ENCODE data around the gene FAM120B. TPM values are rescaled to one million over a fixed set of nuclear protein-coding genes. Genes with fewer than 3 reads are reported as not detected.
A peak's percentile ranks its signal among the peaks of the same experiment; 100 is the strongest.

The FAM120B gene
- total and polyA plus RNA-seq, 2 donors (not counting 1 experiment from before 2014, with no cell fraction given) = 14.4 to 19.3 TPM

- Histone ChIP-seq H3K4me3 (replicated peaks in 1 of 4; ENCODE audit: control extremely low read depth in 1 of 4, insufficient read depth in 1 of 4, low read depth in 3 of 4, low read length in 4 of 4) (no peak overlapping the region), H3K4me1 (ENCODE audit: control insufficient read depth, extremely low read depth, insufficient read depth, low read length) (peaks cover 2% of the 10 kb centered on the region), H3K27me3 (ENCODE audit: control insufficient read depth, insufficient read depth, low read length) (no peaks in the 10 kb centered on the region), H4K20me1 (ENCODE audit: control insufficient read depth, extremely low read depth, insufficient read depth, low read length) (no peaks in the 10 kb centered on the region), H3K79me2 (ENCODE audit: control insufficient read depth, insufficient read depth, low read length) (no peaks in the 10 kb centered on the region), H3K36me3 (ENCODE audit: control insufficient read depth, insufficient read depth, low read length) (peaks cover 3% of the 10 kb centered on the region), H2AFZ (ENCODE audit: low read length) (no peak overlapping the region), H3K4me2 (ENCODE audit: extremely low read depth, insufficient read depth, low read length) (no peak overlapping the region), H3K9me3 (ENCODE audit: control insufficient read depth, insufficient read depth, low read depth, low read length) (no peaks in the 10 kb centered on the region), H3K9ac (ENCODE audit: insufficient read depth, low read length) (no peak overlapping the region), H3K27ac (ENCODE audit: insufficient read depth, low read length) (no peak overlapping the region)
- TF ChIP-seq EZH2 (IDR thresholded peaks at IDR 0.05; ENCODE audit: low read length, missing control alignments) = no peak
- no peak for TF ChIP-seq CTCF (conservative IDR thresholded peaks at IDR 0.05 in 1 of 2, IDR thresholded peaks at IDR 0.05 in 1 of 2; ENCODE audit: low read depth in 1 of 2, low read length in 2 of 2)
- peak; percentile 24 to 25 for DNase-seq (ENCODE audit: low read depth in 2 of 2)
Measured at GRCh38 chr6:170360476-170360875, 53.9 kb downstream of the FAM120B start.

GRCh38 chr6:170361335-170361734 is 54.8 kb downstream of the FAM120B start:
- H3K36me3 ChIP-seq (ENCODE audit: control insufficient read depth, insufficient read depth, low read length) = peaks cover 3% of the 10 kb centered on the region
- TF ChIP-seq CTCF (conservative IDR thresholded peaks at IDR 0.05 in 1 of 2, IDR thresholded peaks at IDR 0.05 in 1 of 2; ENCODE audit: low read depth in 1 of 2, low read length in 2 of 2) (no peak), EZH2 (IDR thresholded peaks at IDR 0.05; ENCODE audit: low read length, missing control alignments) (no peak)
- no peak overlapping the region for H3K4me2 ChIP-seq (ENCODE audit: extremely low read depth, insufficient read depth, low read length)
- peaks cover 2% of the 10 kb centered on the region for H3K4me1 ChIP-seq (ENCODE audit: control insufficient read depth, extremely low read depth, insufficient read depth, low read length)
- no peak overlapping the region for H3K27ac ChIP-seq (ENCODE audit: insufficient read depth, low read length)
- DNase-seq (ENCODE audit: low read depth in 2 of 2) = no peak
- no peaks in the 10 kb centered on the region for H3K9me3 ChIP-seq (ENCODE audit: control insufficient read depth, insufficient read depth, low read depth, low read length)
- H4K20me1 ChIP-seq (ENCODE audit: control insufficient read depth, extremely low read depth, insufficient read depth, low read length) = no peaks in the 10 kb centered on the region
- H3K9ac ChIP-seq (ENCODE audit: insufficient read depth, low read length) = no peak overlapping the region
- H3K4me3 ChIP-seq (replicated peaks in 1 of 4; ENCODE audit: control extremely low read depth in 1 of 4, insufficient read depth in 1 of 4, low read depth in 3 of 4, low read length in 4 of 4) = no peak overlapping the region
- no peaks in the 10 kb centered on the region for H3K27me3 ChIP-seq (ENCODE audit: control insufficient read depth, insufficient read depth, low read length)
- no peak overlapping the region for H2AFZ ChIP-seq (ENCODE audit: low read length)
- H3K79me2 ChIP-seq (ENCODE audit: control insufficient read depth, insufficient read depth, low read length) = no peaks in the 10 kb centered on the region

GRCh38 chr6:170362121-170362520 is 55.6 kb downstream of the FAM120B start:
- Histone ChIP-seq H3K4me2 (ENCODE audit: extremely low read depth, insufficient read depth, low read length) (no peak overlapping the region), H3K9ac (ENCODE audit: insufficient read depth, low read length) (no peak overlapping the region), H3K9me3 (ENCODE audit: control insufficient read depth, insufficient read depth, low read depth, low read length) (no peaks in the 10 kb centered on the region), H2AFZ (ENCODE audit: low read length) (no peak overlapping the region), H3K4me1 (ENCODE audit: control insufficient read depth, extremely low read depth, insufficient read depth, low read length) (peaks cover 2% of the 10 kb centered on the region), H3K36me3 (ENCODE audit: control insufficient read depth, insufficient read depth, low read length) (peaks cover 3% of the 10 kb centered on the region), H3K27ac (ENCODE audit: insufficient read depth, low read length) (no peak overlapping the region), H3K4me3 (replicated peaks in 1 of 4; ENCODE audit: control extremely low read depth in 1 of 4, insufficient read depth in 1 of 4, low read depth in 3 of 4, low read length in 4 of 4) (no peak overlapping the region), H4K20me1 (ENCODE audit: control insufficient read depth, extremely low read depth, insufficient read depth, low read length) (no peaks in the 10 kb centered on the region), H3K27me3 (ENCODE audit: control insufficient read depth, insufficient read depth, low read length) (no peaks in the 10 kb centered on the region), H3K79me2 (ENCODE audit: control insufficient read depth, insufficient read depth, low read length) (no peaks in the 10 kb centered on the region)
- no peak for DNase-seq (ENCODE audit: low read depth in 2 of 2)
- TF ChIP-seq EZH2 (IDR thresholded peaks at IDR 0.05; ENCODE audit: low read length, missing control alignments) (no peak), CTCF (conservative IDR thresholded peaks at IDR 0.05 in 1 of 2, IDR thresholded peaks at IDR 0.05 in 1 of 2; ENCODE audit: low read depth in 1 of 2, low read length in 2 of 2) (no peak)
